Fibroblast of the conjunctiva (primary cell): ENCODE data around the gene OLFM1.
"Not testable (repeated sequence)": the region's sequence is repeated elsewhere in the genome, so short reads cannot be mapped to it uniquely, and the experiment has no call there.

Source experiments
- DNase-seq: peaks from one replicate; pipeline ENCODE4 v3.0.0-alpha.2; 2010; ENCODE audit warnings: low read depth

OLFM1 gene

DNA sequence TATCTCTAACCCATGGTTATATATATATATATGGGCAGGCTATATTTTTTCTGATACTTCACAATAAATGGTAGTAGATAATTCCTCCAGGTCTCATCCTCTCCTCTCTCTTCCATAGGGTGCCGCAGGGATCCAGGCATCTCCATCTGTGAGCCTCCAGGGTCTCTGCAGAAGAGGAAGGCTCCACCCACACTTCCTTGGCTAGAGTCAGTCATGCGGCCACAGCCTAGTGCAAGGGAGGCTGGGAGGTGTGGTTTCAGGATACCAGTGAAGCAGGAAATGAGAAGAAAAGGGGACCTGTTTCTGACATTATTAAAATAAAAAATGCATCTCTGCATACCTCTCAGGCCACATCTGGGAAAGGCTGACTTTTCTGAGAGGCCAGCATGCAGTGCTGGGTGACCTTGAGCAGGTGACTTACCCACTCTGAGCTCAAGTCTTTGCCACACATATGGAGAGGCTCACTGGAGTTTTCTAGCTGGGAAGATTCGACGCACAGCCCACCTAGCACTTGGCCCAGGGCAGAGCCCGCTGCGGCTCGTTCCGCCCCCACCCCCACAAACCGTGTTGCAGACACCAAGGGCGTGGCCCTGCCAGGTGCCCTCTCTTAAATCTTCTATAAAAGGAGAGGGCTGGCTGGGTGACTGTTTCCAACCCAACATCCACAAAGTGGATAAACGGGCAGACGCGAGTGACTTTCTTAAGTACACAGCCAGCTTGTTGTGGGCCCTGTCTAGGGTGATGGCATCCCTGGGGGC, 47.9 kb downstream of the OLFM1 start:
- DNase-seq, result no peak

DNA sequence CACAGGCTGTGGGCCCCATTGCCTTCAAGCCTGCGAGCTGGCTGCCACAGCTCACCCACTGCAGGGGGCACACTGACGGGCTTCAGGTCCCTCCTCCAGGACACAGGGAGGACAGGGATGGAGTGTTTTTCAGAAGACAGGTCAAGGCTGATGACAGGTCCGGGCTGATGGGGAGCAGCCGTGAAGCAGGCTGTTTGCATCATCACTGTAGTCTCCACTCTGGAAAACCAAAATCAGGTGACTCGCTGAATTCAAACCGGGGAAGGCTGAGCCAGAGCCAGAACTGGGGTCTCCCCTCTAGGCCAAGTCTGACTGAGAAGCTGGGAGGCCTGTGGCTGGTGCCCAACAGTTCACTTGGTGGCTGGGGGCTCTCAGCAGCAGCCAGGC, 48.5 kb downstream of the OLFM1 start:
- DNase-seq, result no peak

GRCh38 chr9:135136481-135136880, 49.0 kb downstream of the OLFM1 start:
- no peak for DNase-seq

DNA sequence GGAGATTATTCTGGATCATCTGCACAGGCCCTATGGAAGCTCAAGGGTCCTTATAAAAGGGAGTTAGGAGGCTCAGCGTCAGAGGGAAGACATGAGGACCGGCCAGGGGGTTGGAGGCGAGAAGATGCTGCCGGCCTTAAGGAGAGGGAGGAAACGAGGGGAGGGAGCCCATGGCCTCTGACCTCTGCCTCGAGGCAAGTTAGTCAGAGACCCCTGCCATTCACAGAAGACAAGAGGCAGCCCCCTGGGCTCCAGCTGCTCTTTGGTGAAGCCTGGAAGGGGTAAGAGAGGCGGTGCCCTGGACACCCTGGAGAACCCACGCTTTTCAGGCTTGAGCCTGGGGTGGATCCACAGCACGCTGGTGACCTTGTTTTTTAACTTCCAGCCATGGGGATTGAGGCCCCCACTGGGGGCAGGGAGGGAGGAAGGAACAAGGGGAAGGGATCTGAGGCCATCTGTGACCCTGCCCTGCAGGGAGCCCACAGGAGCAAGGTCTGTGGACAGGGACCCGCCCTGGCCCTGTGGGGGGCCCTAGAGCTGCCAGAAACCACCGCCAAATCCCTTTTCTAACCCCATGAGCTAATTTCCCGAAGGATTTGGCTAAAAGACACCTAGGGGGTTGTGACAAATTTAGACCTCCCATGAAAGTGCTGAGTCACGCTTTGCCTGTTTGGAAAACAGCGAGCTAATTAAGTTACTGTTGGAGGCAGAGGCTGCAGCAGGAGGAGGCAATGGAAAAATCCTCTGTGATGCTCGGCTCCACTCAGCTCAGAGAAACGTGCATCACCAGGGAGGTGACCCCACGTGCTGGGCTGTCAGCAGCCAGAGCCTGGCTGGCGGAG, 49.7 kb downstream of the OLFM1 start:
- no peak for DNase-seq

DNA sequence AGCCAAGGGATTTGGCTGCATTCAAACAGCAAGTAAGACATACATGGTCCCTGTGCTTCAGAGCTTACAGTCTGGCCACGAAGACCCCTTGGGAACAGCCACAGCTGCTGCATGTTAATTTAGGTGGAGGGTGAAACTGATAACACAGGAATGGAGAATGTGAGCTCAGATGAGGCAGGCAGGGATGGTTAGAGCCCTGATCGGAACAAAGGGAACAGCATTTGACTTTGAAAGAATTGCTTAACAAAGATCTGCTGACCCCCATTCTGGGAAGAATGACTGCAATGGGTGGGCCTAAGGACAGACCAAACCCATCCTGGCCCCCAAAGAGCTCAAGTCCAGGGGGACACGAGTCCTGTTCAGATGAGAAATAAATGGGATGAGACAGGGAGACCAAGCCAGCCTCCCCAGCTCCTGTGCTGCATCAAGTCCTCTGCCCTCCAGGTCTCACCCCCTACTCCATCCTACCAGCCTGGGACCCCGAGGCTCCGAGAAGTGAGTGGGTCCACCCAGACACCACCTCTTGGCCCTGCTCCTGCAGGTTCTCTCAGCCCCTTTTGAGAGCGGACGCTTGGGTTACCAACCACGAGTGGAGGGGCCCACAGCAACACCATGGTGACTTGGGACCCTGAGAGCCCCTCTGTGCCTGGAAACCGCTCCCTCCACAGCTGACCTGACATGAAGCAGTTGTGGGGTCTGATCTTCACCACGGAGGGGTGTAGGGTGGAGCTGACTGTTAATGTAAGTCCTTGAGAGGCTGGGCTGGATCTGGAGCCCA, 50.8 kb downstream of the OLFM1 start:
- no peak for DNase-seq

DNA sequence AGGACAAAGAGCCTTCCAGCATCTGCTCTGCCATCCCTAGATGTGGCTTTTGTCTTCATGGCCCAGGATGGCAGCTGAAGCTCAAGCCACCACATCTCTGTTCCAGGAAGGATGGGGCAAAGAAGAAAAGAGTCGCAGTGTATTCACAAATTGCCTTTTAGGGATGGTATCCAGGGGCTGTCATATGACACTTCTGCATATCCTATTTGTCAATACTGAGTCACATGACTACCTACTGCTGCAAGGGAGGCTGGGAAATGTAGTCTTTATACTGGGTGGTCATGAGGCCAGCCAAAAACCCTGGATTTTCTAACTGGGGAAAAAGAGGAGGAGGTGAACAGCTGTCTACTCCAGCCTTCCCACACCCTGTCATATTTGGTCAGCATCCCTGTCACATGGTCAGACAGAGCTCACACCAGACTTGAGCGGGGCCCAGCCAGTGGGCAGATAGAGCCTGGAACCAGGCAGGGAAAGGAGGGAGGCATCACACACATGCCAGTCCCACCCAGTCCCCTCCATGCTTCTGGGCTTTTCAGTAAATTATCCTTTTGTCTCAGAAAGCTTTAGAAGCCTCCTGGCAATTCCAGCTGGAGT, 52.0 kb downstream of the OLFM1 start:
- no peak for DNase-seq

DNA sequence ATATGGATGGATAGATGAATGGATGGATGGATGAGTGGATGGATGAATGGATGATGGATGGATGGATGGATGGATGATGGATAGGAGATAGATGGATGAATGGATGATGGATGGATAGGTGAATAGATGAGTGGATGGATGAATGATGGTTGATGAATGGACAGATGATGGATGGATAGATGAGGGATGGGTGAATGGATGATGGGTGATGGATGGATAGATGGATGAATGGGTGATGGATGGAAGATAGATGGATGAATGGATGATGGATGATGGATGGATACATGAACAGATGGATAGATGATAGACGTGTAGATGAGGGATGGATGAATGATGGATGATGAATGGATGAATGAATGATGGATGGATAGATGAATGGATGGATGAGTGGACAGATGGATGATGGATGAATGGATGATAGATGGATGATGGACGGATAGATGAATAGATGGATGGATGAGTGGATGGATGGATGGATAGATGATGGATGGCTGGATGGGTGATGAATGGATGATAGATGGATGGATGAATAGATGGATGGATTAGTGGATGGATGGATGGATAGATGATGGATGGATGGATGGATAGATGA, 53.8 kb downstream of the OLFM1 start:
- DNase-seq, result no peak

GRCh38 chr9:135144581-135145170, 57.2 kb downstream of the OLFM1 start:
- DNase-seq, result no peak

GRCh38 chr9:135145312-135145711, 57.8 kb downstream of the OLFM1 start:
- no peak for DNase-seq

GRCh38 chr9:135146241-135146640, 58.8 kb downstream of the OLFM1 start:
- DNase-seq, result no peak

DNA sequence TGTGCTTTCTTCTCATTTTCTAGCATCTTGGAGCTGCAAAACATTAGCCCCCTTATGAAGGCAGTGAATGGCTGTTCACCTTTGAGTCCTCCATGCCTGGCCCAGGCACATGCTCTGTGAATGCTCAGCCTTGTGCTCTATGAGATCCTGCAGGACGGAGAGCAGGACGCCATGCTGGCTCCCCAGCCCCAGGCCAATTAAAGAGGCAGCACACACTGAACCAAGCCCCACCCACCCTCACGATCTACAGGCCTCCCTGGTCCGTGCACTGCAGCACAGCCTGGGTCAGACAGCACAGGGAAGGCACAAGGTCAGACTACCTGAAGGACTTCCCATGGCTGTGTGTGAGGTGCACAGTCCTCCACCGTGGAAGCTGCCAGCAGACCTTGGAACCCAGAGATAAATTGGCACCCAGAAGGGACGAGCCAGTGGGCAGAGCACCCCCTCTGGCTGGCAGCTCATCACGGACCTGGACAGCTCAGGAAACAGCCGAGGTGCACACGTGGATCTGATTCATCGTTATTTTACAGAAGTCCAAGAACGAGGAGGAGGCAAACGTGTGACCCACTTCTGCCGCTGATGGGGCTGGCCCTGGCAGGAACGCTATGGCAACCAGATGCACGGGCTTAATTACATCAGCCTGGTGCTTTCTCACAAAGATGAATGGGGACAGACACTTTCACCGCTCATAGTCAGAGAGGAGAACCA, 59.5 kb downstream of the OLFM1 start:
- DNase-seq, result no peak

GRCh38 chr9:135147474-135147805, 60.0 kb downstream of the OLFM1 start:
- no peak for DNase-seq

- no peak for DNase-seq
Measured at GRCh38 chr9:135147938-135148337, 60.5 kb downstream of the OLFM1 start.

GRCh38 chr9:135148386-135148785, 60.9 kb downstream of the OLFM1 start:
- no peak for DNase-seq

GRCh38 chr9:135149901-135150300, 62.4 kb downstream of the OLFM1 start:
- not testable (repeated sequence) for DNase-seq

- DNase-seq, result no peak
Measured at GRCh38 chr9:135150981-135151380, 63.5 kb downstream of the OLFM1 start.

GRCh38 chr9:135151757-135152613, 64.5 kb downstream of the OLFM1 start:
- no peak for DNase-seq

DNA sequence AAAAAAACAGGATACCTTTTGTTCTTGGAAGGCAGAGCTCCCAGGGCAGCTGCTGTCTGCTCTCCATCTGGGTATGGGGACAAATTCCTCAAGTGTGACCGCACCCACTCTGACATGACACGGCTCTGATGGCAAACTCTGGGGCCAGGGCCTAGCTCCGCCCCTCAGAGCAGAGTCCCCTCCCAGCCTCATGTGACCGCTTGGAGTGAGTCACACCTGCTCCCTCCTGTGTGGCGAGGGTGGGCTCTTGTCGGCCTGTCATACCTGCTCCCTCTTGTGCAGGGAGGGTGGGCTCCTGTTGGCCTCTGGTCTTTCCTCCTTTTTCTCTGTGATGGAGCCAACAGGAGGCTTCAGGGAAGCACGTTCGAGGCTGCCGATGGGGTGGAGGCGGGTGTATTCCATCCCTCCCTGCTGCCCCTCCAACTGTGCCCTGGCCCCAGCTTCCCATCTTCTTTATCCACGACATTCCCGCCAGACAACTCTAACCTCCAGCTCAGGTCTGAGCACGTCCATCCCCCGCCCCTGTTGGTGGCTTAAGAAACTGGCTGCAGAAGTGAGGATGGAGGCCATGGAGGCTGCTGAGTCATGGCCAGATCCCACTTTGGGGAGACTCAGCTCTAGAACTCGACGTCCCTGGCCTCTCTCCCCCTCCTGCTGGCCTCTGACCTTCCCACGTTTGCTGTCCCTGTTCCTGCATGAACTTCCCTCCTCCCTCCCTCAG, 65.3 kb downstream of the OLFM1 start:
- no peak for DNase-seq

DNA sequence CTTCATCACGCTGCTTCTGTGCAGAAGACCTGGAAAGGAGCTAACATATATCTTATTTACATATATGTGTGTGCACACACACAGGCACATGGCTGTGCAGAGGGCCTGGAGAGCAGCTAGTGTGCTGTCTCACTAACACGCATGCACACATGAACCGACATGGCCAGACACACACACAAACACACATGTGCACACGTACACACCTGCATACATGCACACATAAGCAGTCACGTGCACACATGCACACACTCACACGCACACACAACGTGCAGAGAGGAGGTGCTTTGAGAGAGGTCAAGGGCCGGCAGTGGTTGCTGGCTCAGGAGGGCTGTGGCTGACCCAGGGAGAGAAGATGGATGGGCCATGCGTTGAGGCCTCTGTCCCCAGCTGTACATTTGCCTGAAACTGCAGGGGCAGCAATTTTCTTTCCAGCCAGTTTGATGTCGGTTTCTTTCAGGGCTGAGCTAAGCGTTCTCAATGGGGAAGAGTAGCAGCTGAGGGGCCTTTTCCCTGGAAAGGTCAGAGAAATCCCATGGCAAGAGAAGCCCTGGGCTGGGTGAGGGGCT, 66.7 kb downstream of the OLFM1 start:
- no peak for DNase-seq
